IMR-90 (cell line): Measurements from ENCODE around the gene RTL9. TPM values are rescaled to one million over a fixed set of nuclear protein-coding genes. Genes with fewer than 3 reads are reported as not detected.

ENCODE experiments used
- ATAC-seq: fragments of 200-7000 bp; cut with Tn5 transposase; 2 replicates; pipeline ENCODE4 v1.9.1; 2020; ENCODE audit warnings: low read depth, mild to moderate bottlenecking, moderate library complexity
- BruUV-seq: library from RNA; stranded (reverse); fragments of 400-500 nt; replicated peaks from 2 replicates; lab custom pipeline; 2021; lab: Mats Ljungman, UMichigan
- CTCF ChIA-PET: fragments of 300-600 bp; formaldehyde crosslinking; extraction: SDS; loops from one replicate; lab custom pipeline; 2021; ENCODE audit warnings: antibody characterized with exemption; lab: Yijun Ruan, JAX
- POLR2A ChIA-PET: fragments of 300-600 bp; sonication (Branson Sonifier 250); formaldehyde crosslinking; loops from one replicate; lab custom pipeline; 2022; ENCODE audit warnings: antibody characterized with exemption; ENCODE audit not compliant: unreplicated experiment; lab: Charles Lee
- DNase-seq: peaks from one replicate; pipeline ENCODE4 v3.0.0; 2013
- H2AFZ ChIP-seq: replicated peaks from 2 replicates; pipeline ENCODE3; 2013; ENCODE audit warnings: low read length, mild to moderate bottlenecking; ENCODE audit not compliant: poor library complexity
- H2AK5ac ChIP-seq: 2 replicates; pipeline ENCODE4 v1.6.1; 2013; ENCODE audit warnings: low read depth, low read length, inconsistent platforms
- H2AK9ac ChIP-seq: replicated peaks from 2 replicates; pipeline ENCODE3; 2013; ENCODE audit warnings: mild to moderate bottlenecking, low read depth, low read length, moderate library complexity; ENCODE audit not compliant: poor library complexity
- H2BK120ac ChIP-seq: 2 replicates; pipeline ENCODE4 v1.6.1; 2013; ENCODE audit warnings: low read depth, low read length, inconsistent platforms
- H2BK15ac ChIP-seq: 3 replicates; pipeline ENCODE4 v1.6.1; 2013; ENCODE audit warnings: low read depth, low read length, inconsistent platforms
- H2BK20ac ChIP-seq: 2 replicates; pipeline ENCODE4 v1.6.1; 2013; ENCODE audit warnings: low read depth, mild to moderate bottlenecking, inconsistent platforms, low read length, moderate library complexity
- H2BK5ac ChIP-seq: 2 replicates; pipeline ENCODE4 v1.6.1; 2013; ENCODE audit warnings: mild to moderate bottlenecking, low read depth, low read length, inconsistent platforms; ENCODE audit not compliant: poor library complexity, severe bottlenecking
- H3K14ac ChIP-seq: replicated peaks from 2 replicates; pipeline ENCODE4 v1.6.1; 2013; ENCODE audit warnings: low read depth, low read length, inconsistent platforms
- H3K18ac ChIP-seq: 2 replicates; pipeline ENCODE4 v1.6.1; 2013; ENCODE audit warnings: low read depth, low read length, control low read depth
- H3K23ac ChIP-seq: 2 replicates; pipeline ENCODE4 v1.6.1; 2013; ENCODE audit warnings: low read depth, low read length, inconsistent platforms
- H3K27ac ChIP-seq: 2 replicates; pipeline ENCODE4 v1.5.1; 2013; ENCODE audit warnings: mild to moderate bottlenecking, control low read depth, low read length; ENCODE audit not compliant: insufficient read depth
- H3K27me3 ChIP-seq: 2 replicates; pipeline ENCODE4 v1.6.1; 2013; ENCODE audit warnings: low read length; ENCODE audit not compliant: control insufficient read depth, insufficient read depth
- H3K36me3 ChIP-seq: 2 replicates; pipeline ENCODE4 v1.6.1; 2013; ENCODE audit warnings: low read length, mixed read lengths; ENCODE audit not compliant: control insufficient read depth, insufficient read depth
- H3K4ac ChIP-seq: 2 replicates; pipeline ENCODE4 v1.6.1; 2013; ENCODE audit warnings: low read depth, low read length, inconsistent platforms
- H3K4me1 ChIP-seq: 2 replicates; pipeline ENCODE4 v1.6.1; 2013; ENCODE audit warnings: low read length, mixed read lengths; ENCODE audit not compliant: control insufficient read depth, insufficient read depth
- H3K4me2 ChIP-seq: 2 replicates; pipeline ENCODE4 v1.6.1; 2013; ENCODE audit warnings: low read depth, mild to moderate bottlenecking, control low read depth, low read length, moderate library complexity
- H3K4me3 ChIP-seq: 2 replicates; pipeline ENCODE4 v1.5.1; 2013; ENCODE audit warnings: low read depth, mild to moderate bottlenecking, control low read depth, low read length, moderate library complexity; ENCODE audit not compliant: insufficient read depth
- H3K56ac ChIP-seq: 2 replicates; pipeline ENCODE4 v1.6.1; 2013; ENCODE audit warnings: low read length, inconsistent platforms; ENCODE audit not compliant: insufficient read depth; ENCODE audit errors: extremely low read depth
- H3K79me1 ChIP-seq, 2 experiments: 2 replicates each; pipeline ENCODE4 v1.6.1; 2013; ENCODE audit warnings: low read length in 2 of 2, inconsistent platforms in 1 of 2, low read depth in 1 of 2
- H3K9ac ChIP-seq: 2 replicates; pipeline ENCODE4 v1.6.1; 2013; ENCODE audit warnings: low read depth, low read length, control low read depth
- H3K9me1 ChIP-seq: 2 replicates; pipeline ENCODE4 v1.6.1; 2013; ENCODE audit warnings: low read length, inconsistent platforms; ENCODE audit not compliant: insufficient read depth
- H3K9me3 ChIP-seq: 2 replicates; pipeline ENCODE4 v1.6.1; 2013; ENCODE audit warnings: low read length; ENCODE audit not compliant: control insufficient read depth, insufficient read depth
- H4K20me1 ChIP-seq: 2 replicates; pipeline ENCODE4 v1.6.1; 2013; ENCODE audit warnings: low read length, inconsistent platforms; ENCODE audit not compliant: insufficient read depth
- H4K5ac ChIP-seq: 2 replicates; pipeline ENCODE4 v1.6.1; 2013; ENCODE audit warnings: mild to moderate bottlenecking, low read depth, low read length, control low read depth
- H4K8ac ChIP-seq, 2 experiments: 2 replicates each; pipeline ENCODE4 v1.6.1; 2013; ENCODE audit warnings: low read depth in 2 of 2, low read length in 2 of 2, control low read depth in 1 of 2, inconsistent platforms in 1 of 2
- H4K91ac ChIP-seq: 2 replicates; pipeline ENCODE4 v1.6.1; 2013; ENCODE audit warnings: low read depth, low read length, inconsistent platforms; ENCODE audit not compliant: insufficient read depth
- CHD1 ChIP-seq: IDR thresholded peaks from 2 replicates; pipeline ENCODE4 v1.6.1; 2012; ENCODE audit warnings: low read depth, low read length, improper control_type of control experiment
- CTCF ChIP-seq: conservative IDR thresholded peaks from 2 replicates; pipeline ENCODE4 v1.5.1; 2012; ENCODE audit warnings: mild to moderate bottlenecking, low read depth, low read length, improper control_type of control experiment
- MAZ ChIP-seq: IDR thresholded peaks from 2 replicates; pipeline ENCODE4 v1.6.1; 2012; ENCODE audit warnings: low read depth, mild to moderate bottlenecking, low read length, improper control_type of control experiment, moderate library complexity, borderline replicate concordance
- NFE2L2 ChIP-seq: fragments of 150-350 bp; IDR thresholded peaks from 2 replicates; pipeline ENCODE4 v1.6.1; 2016; ENCODE audit warnings: low read depth, mild to moderate bottlenecking, low read length
- POLR2A ChIP-seq: IDR thresholded peaks from 2 replicates; pipeline ENCODE4 v1.6.1; 2012; ENCODE audit warnings: mild to moderate bottlenecking, low read depth, low read length
- RAD21 ChIP-seq: IDR thresholded peaks from 2 replicates; pipeline ENCODE4 v1.6.1; 2012; ENCODE audit warnings: low read length, improper control_type of control experiment
- RCOR1 ChIP-seq: IDR thresholded peaks from 2 replicates; pipeline ENCODE4 v1.6.1; 2012; ENCODE audit warnings: mild to moderate bottlenecking, low read length, improper control_type of control experiment; ENCODE audit not compliant: insufficient replicate concordance
- SMC3 ChIP-seq: fragments of 150-350 bp; IDR thresholded peaks from 2 replicates; pipeline ENCODE4 v1.6.1; 2016; ENCODE audit warnings: low read depth, mild to moderate bottlenecking, antibody characterized with exemption, low read length, moderate library complexity
- dilution Hi-C: fragments of 300-500 bp; cut with HindIII; formaldehyde crosslinking; loops from one replicate; pipeline ENCODE4 v1.14.3; 2018; ENCODE audit warnings: low sequenced_read_pairs; ENCODE audit not compliant: unreplicated experiment
- in situ Hi-C: fragments of 300-500 bp; cut with MboI; formaldehyde crosslinking; loops from 3 replicates; pipeline ENCODE4 v1.14.3; 2019; ENCODE audit warnings: low sequenced_read_pairs, inconsistent platforms, mixed read lengths
- intact Hi-C: fragments of 100-400 bp; cut with micrococcal nuclease; formaldehyde crosslinking; loops from 2 replicates; pipeline ENCODE4 v1.10.0; 2022
- polyA plus RNA-seq, 3 experiments: library from polyadenylated mRNA; depleted of rRNA; stranded (reverse); fragments of >200 nt; gene quantifications; 2 replicates each; pipeline ENCODE4 v1.2.3, GENCODE V29; 2012; ENCODE audit warnings: low replicate concordance in 1 of 3
- total RNA-seq: library from RNA; depleted of rRNA; stranded (reverse); fragments of >200 nt; gene quantifications from 2 replicates; pipeline ENCODE4 v1.2.3, GENCODE V29; 2012
- TF ChIP-seq, protein P1 (sequence below): fragments of 150-350 bp; IDR thresholded peaks from 2 replicates; pipeline ENCODE4 v1.6.1; 2017; ENCODE audit warnings: mild to moderate bottlenecking, antibody characterized with exemption, low read length, low read depth
- TF ChIP-seq, protein P2 (sequence below): fragments of 150-350 bp; IDR thresholded peaks from 2 replicates; pipeline ENCODE4 v1.6.1; 2016; ENCODE audit warnings: low read depth, mild to moderate bottlenecking, low read length, moderate library complexity, borderline replicate concordance

The RTL9 gene
- total and polyA plus RNA-seq, 2 of the 4 experiments (the other 2 are of a cell fraction) = 0.26 to 0.90 TPM

DNA sequence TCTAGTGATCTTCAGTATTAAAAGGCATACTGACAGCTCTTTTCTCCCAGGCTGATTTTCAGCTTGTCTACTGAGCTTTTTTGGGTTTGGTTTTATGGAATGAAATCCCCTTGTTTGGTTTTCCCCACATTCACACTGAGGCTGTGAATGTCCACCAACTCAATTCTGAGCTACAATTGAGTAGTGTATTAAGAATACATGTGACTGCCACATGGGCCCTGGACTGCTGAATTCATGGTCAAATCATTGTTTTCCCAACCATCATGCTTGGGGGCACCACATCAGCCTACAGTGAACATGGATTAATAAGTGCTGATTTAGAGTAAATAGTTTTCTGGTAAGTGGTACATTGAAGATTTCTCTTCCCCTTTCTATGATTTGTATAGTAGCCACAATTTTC is 32.4 kb downstream of the RTL9 start:
- BruUV-seq = no TSS peak
- Histone ChIP-seq H2BK15ac (no peak overlapping the region), H3K36me3 (no peaks in the 10 kb centered on the region), H3K4me1 (peaks cover 7% of the 10 kb centered on the region), H2AK9ac (no peak overlapping the region), H4K5ac (no peak overlapping the region), H3K14ac (no peak overlapping the region), H2BK120ac (no peak overlapping the region), H2AFZ (no peak overlapping the region), H3K27me3 (peaks cover 4% of the 10 kb centered on the region), H3K9me1 (0 out of 2 replicates have a peak, but pooled peaks cover 3% of the 10 kb centered on the region), H2AK5ac (no peak overlapping the region), H3K79me1 (no peaks in the 10 kb centered on the region), H3K4me2 (no peak overlapping the region), H4K91ac (no peak overlapping the region), H3K4ac (no peak overlapping the region), H2BK20ac (no peak overlapping the region), H2BK5ac (no peak overlapping the region), H4K8ac (no peak overlapping the region), H3K27ac (no peak overlapping the region), H4K20me1 (no peaks in the 10 kb centered on the region), H3K9ac (no peak overlapping the region), H3K23ac (no peak overlapping the region), H3K9me3 (no peaks in the 10 kb centered on the region), H3K18ac (no peak overlapping the region), H3K4me3 (no peak overlapping the region), H3K56ac (no peak overlapping the region)
- DNase-seq (no peak), ATAC-seq (no peak)
- POLR2A ChIA-PET = no interaction called here
- CTCF ChIA-PET = interaction anchor here (0.5 to 1.1 kb wide), 2 partner anchors 9 to 234 kb away, joined by 3 to 5 read pairs; no protein-coding TSS in a partner anchor
- no peak for TF ChIP-seq POLR2A
- no peak for TF ChIP-seq RAD21
- TF ChIP-seq NFE2L2 = no peak
- TF ChIP-seq CTCF = no peak
- no peak for TF ChIP-seq MAZ
- no peak for TF ChIP-seq RCOR1
- no peak for TF ChIP-seq SMC3
- TF ChIP-seq, protein P1, sequence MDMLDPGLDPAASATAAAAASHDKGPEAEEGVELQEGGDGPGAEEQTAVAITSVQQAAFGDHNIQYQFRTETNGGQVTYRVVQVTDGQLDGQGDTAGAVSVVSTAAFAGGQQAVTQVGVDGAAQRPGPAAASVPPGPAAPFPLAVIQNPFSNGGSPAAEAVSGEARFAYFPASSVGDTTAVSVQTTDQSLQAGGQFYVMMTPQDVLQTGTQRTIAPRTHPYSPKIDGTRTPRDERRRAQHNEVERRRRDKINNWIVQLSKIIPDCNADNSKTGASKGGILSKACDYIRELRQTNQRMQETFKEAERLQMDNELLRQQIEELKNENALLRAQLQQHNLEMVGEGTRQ = no peak
- no peak for TF ChIP-seq CHD1
- TF ChIP-seq, protein P2, sequence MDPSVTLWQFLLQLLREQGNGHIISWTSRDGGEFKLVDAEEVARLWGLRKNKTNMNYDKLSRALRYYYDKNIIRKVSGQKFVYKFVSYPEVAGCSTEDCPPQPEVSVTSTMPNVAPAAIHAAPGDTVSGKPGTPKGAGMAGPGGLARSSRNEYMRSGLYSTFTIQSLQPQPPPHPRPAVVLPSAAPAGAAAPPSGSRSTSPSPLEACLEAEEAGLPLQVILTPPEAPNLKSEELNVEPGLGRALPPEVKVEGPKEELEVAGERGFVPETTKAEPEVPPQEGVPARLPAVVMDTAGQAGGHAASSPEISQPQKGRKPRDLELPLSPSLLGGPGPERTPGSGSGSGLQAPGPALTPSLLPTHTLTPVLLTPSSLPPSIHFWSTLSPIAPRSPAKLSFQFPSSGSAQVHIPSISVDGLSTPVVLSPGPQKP = no peak
- dilution Hi-C loops (no loop called here), in situ Hi-C loops (no loop called here), intact Hi-C loops (no loop called here)
